Right lobe of liver (tissue), 4 donors: Measurements from ENCODE around the gene PPM1F.

Source experiments
- POLR2A ChIP-seq: fragments of 450-650 bp; IDR thresholded peaks from one replicate; pipeline ENCODE4 v1.6.1; 2017; ENCODE audit warnings: antibody characterized with exemption, mild to moderate bottlenecking
- TF ChIP-seq, protein P1 (sequence below), 4 donors: fragments of 200-600 bp in 3 of 4; fragments of 450-650 bp in 1 of 4; IDR thresholded peaks; one replicate each; pipeline versions ENCODE4 v1.5.1 to v1.8.0; 2016 to 2022; ENCODE audit warnings: antibody characterized with exemption in 4 of 4, mild to moderate bottlenecking in 2 of 4
- donor health status: DM: no; HTN: no; CAD: no.
- donor health status: DM: no; HTN: no; CAD: no.
- donor health status: DM: no; HTN: yes; CAD: no.

DNA sequence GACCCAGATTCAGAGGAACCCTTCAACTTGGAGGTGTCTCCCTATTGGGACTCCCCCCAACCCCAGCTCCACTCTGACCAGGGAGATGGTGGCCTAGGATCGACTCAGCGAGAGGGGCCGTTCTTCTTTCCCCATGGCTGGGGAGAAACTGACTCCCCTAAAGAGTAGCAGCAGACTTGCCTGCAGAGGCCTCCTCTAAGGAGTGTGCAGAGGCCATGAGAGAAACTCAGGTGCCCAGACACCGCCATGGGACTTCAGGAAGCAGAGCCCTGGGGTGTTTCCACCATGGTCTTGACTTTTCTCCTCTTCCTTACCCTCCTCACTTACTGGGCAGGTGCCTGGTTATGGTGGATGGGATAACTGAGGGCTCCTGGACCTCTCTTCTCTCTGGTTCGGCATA lies 32.6 kb upstream of the PPM1F start:
- TF ChIP-seq, protein P1, sequence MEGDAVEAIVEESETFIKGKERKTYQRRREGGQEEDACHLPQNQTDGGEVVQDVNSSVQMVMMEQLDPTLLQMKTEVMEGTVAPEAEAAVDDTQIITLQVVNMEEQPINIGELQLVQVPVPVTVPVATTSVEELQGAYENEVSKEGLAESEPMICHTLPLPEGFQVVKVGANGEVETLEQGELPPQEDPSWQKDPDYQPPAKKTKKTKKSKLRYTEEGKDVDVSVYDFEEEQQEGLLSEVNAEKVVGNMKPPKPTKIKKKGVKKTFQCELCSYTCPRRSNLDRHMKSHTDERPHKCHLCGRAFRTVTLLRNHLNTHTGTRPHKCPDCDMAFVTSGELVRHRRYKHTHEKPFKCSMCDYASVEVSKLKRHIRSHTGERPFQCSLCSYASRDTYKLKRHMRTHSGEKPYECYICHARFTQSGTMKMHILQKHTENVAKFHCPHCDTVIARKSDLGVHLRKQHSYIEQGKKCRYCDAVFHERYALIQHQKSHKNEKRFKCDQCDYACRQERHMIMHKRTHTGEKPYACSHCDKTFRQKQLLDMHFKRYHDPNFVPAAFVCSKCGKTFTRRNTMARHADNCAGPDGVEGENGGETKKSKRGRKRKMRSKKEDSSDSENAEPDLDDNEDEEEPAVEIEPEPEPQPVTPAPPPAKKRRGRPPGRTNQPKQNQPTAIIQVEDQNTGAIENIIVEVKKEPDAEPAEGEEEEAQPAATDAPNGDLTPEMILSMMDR (IDR thresholded peaks at IDR 0.05), result no peak
- no peak for TF ChIP-seq POLR2A
